Measurements from ENCODE around the gene TSHZ3.

DNA sequence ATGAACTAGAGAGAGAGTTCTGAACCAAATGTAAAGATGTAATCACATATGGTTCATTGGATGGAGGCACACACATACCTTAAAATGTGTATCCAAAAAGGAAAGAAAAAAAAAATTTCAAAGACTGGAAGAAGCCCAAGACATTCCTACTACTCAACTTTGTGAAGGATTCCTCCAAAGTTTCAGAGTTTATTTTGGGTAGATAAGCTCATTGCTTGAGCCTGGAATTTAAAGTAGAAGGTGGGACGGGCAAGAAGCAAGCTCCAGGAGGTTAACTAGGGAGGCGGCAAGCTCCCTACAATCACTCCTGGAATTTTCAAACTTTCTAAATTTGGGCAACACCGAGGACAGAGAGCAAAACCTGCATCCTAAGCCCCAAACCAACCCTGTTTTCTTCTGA lies 1.9 kb downstream of the TSHZ3 start:
- TF ChIP-seq EZH2 (IDR thresholded peaks at IDR 0.05; ENCODE audit: insufficient read depth, poor library complexity, severe bottlenecking) (no peak), EZH2phosphoT487 (IDR thresholded peaks at IDR 0.05; ENCODE audit: insufficient read depth, low read depth) (no peak)

All from GM23248 (cell line).